Left ventricle myocardium inferior (tissue), 1 donor: ENCODE data around the gene C5orf24. TPM values are rescaled to one million over a fixed set of nuclear protein-coding genes. Genes with fewer than 3 reads are reported as not detected.
"Not testable (repeated sequence)": the region's sequence is repeated elsewhere in the genome, so short reads cannot be mapped to it uniquely, and the experiment has no call there.

Experiments
- DNase-seq: peaks from one replicate; pipeline ENCODE4 v3.0.0-alpha.2; 2020
- H3K27ac ChIP-seq: fragments of 200-600 bp; replicated peaks from 2 replicates; pipeline ENCODE4 v1.8.0; 2021
- H3K27me3 ChIP-seq: fragments of 200-600 bp; 2 replicates; pipeline ENCODE4 v1.8.0; 2021; ENCODE audit warnings: low read depth
- H3K36me3 ChIP-seq: fragments of 200-600 bp; 2 replicates; pipeline ENCODE4 v1.8.0; 2021
- H3K4me1 ChIP-seq: fragments of 200-600 bp; 2 replicates; pipeline ENCODE4 v1.8.0; 2021
- H3K4me3 ChIP-seq: fragments of 200-600 bp; 2 replicates; pipeline ENCODE4 v1.8.0; 2021; ENCODE audit warnings: mild to moderate bottlenecking, moderate library complexity
- H3K9me3 ChIP-seq: fragments of 200-600 bp; replicated peaks from 2 replicates; pipeline ENCODE4 v1.8.0; 2021
- intact Hi-C: fragments of 100-400 bp; cut with micrococcal nuclease; formaldehyde crosslinking; loops from one replicate; pipeline ENCODE4 v1.11.0; 2022
- total RNA-seq: library from RNA; stranded (reverse); fragmentation: NEBNext Ultra II Directional; extraction: Animal tissue kit (Norgen Biotek cat#: 25700); gene quantifications from one replicate; pipeline ENCODE4 v1.2.1, GENCODE V29; 2021
- TF ChIP-seq, protein P1 (sequence below): fragments of 200-600 bp; IDR thresholded peaks from 2 replicates; pipeline ENCODE4 v1.8.0; 2021; ENCODE audit warnings: antibody characterized with exemption, mild to moderate bottlenecking, borderline replicate concordance
- donor health status: DM: no; HTN: yes; CAD: no; lungs with severe emphysema.

The C5orf24 gene
- total RNA-seq, 1 donor from 2014 or later = 24.9 TPM

DNA sequence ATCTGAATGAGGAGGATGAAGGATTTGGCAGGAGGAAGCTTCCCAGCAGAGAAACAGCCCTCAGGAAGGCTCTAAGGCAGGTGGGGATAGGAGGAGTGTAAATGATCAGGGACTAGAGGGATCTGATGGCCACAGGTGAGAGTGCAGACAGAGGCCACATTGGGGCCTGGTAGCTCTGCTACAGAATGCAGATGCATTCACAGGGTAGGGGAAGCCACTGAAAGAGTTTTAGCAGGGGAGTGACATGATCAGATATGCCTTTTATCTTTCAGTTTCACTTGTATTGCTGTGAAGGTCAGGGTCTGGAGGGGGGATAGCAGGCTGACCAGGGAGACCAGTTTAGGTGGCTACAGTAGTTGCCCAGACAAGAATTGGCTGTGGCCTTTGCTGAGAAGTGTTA lies 31.4 kb downstream of the C5orf24 start:
- TF ChIP-seq, protein P1, sequence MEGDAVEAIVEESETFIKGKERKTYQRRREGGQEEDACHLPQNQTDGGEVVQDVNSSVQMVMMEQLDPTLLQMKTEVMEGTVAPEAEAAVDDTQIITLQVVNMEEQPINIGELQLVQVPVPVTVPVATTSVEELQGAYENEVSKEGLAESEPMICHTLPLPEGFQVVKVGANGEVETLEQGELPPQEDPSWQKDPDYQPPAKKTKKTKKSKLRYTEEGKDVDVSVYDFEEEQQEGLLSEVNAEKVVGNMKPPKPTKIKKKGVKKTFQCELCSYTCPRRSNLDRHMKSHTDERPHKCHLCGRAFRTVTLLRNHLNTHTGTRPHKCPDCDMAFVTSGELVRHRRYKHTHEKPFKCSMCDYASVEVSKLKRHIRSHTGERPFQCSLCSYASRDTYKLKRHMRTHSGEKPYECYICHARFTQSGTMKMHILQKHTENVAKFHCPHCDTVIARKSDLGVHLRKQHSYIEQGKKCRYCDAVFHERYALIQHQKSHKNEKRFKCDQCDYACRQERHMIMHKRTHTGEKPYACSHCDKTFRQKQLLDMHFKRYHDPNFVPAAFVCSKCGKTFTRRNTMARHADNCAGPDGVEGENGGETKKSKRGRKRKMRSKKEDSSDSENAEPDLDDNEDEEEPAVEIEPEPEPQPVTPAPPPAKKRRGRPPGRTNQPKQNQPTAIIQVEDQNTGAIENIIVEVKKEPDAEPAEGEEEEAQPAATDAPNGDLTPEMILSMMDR = no peak
- Histone ChIP-seq H3K27me3 (no peaks in the 10 kb centered on the region), H3K27ac (peak overlapping the region; percentile 99), H3K9me3 (no peaks in the 10 kb centered on the region), H3K4me1 (peaks cover 64% of the 10 kb centered on the region), H3K36me3 (no peaks in the 10 kb centered on the region), H3K4me3 (no peak overlapping the region)
- DNase-seq = no peak
- intact Hi-C loops = no loop called here

DNA sequence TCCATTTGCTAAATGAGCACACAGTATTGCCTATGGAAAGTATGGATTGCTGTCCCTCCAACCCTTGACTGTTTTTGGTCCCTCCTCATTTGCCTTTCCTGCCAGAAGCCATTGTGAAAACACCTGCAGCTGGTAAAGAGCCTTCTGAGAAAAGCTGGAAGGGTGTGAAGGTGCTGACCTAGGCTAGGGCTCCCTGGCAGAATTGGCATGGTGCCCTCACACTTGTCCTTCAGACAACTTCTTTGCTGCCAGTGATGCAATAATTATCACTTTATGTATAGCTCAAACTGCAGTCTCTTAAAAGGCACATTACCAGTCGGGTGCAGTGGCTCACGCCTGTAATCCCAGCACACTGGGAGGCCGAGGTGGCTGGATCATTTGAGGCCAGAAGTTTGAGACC lies 32.6 kb downstream of the C5orf24 start:
- intact Hi-C loops = no loop called here
- peaks cover 64% of the 10 kb centered on the region for H3K4me1 ChIP-seq

DNA sequence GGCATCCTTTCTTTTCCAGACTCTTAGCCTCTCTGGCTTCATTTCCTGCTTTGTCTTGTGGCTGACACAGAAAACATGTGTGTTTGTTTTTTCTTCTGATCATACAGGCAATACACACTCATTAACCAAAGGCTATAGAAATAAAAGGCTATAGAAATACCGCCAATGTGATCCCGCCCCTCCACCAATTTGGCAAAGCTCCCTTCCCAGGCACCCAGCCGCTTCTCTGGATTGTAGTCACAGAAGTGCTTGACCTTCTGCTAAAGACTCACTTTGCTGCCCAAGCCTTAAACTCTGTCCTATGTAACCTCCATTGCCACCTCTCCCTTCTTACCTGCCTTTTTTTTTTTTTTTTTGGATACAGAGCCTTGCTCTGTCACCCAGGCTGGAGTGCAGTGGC lies 33.7 kb downstream of the C5orf24 start:
- H3K4me1 ChIP-seq = peaks cover 54% of the 10 kb centered on the region
- no peak overlapping the region for H3K4me3 ChIP-seq
- no peaks in the 10 kb centered on the region for H3K36me3 ChIP-seq
- intact Hi-C loops = no loop called here
- no peak for DNase-seq
- H3K27me3 ChIP-seq = no peaks in the 10 kb centered on the region
- peak overlapping the region; percentile 40 for H3K27ac ChIP-seq
- no peaks in the 10 kb centered on the region for H3K9me3 ChIP-seq
- TF ChIP-seq, protein P1 = no peak

More for the DNA sequence above, 32.6 kb downstream of the C5orf24 start:
- Histone ChIP-seq H3K4me3 (no peak overlapping the region), H3K27me3 (no peaks in the 10 kb centered on the region), H3K36me3 (no peaks in the 10 kb centered on the region), H3K27ac (peak overlapping the region; percentile 40), H3K9me3 (no peaks in the 10 kb centered on the region)
- no peak for DNase-seq
- TF ChIP-seq, protein P1 = no peak

DNA sequence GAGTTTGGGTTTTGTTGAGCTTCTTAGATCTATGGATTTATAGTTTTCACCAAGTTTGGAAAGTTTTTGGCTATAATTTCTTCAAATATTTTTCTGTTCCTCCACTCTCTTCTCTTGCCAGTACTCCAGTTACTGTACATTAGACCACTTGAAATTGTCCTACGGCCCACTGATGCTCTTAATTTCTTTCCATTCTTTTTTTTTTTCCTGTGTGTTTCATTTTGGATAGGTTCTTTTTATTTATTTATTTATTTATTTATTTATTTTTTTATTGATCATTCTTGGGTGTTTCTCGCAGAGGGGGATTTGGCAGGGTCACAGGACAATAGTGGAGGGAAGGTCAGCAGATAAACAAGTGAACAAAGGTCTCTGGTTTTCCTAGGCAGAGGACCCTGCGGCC lies 35.2 kb downstream of the C5orf24 start:
- DNase-seq, intact Hi-C loops, H3K36me3 ChIP-seq: not testable (repeated sequence)

DNA sequence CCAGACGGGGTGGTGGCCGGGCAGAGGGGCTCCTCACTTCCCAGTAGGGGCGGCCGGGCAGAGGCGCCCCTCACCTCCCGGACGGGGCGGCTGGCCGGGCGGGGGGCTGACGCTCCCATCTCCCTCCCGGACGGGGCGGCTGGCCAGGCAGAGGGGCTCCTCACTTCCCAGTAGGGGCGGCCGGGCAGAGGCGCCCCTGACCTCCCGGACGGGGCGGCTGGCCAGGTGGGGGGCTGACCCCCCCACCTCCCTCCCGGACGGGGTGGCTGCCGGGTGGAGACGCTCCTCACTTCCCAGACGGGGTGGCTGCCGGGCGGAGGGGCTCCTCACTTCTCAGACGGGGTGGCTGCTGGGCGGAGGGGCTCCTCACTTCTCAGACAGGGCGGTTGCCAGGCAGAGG lies 35.9 kb downstream of the C5orf24 start:
- H3K4me3 ChIP-seq, H3K36me3 ChIP-seq, intact Hi-C loops, DNase-seq, H3K27me3 ChIP-seq, H3K27ac ChIP-seq, H3K9me3 ChIP-seq: not testable (repeated sequence)
- peaks cover 37% of the 10 kb centered on the region for H3K4me1 ChIP-seq

More for the DNA sequence above, 35.2 kb downstream of the C5orf24 start:
- peaks cover 39% of the 10 kb centered on the region for H3K4me1 ChIP-seq
- H3K27me3 ChIP-seq, H3K9me3 ChIP-seq, H3K4me3 ChIP-seq, H3K27ac ChIP-seq: not testable (repeated sequence)

DNA sequence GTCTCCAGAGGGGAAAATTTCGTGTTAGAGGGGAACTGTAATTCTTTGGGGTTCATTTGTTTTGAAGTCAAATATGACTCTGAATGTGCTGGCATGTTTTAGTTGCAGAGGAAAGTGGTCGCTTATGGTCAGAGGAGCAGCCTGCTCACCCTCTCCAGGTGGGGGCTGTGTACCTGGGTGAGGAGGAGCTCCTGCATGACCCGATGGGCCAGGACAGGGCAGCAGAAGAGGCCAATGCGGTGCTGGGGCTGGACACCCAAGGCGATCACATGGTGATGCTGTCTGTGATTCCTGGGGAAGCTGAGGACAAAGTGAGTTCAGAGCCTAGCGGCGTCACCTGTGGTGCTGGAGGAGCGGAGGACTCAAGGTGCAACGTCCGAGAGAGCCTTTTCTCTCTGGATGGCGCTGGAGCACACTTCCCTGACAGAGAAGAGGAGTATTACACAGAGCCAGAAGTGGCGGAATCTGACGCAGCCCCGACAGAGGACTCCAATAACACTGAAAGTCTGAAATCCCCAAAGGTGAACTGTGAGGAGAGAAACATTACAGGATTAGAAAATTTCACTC lies 41.9 kb downstream of the C5orf24 start:
- TF ChIP-seq, protein P1 = no peak
- no peaks in the 10 kb centered on the region for H3K9me3 ChIP-seq
- DNase-seq = no peak
- H3K27ac ChIP-seq = no peak overlapping the region
- H3K4me1 ChIP-seq = peaks cover 6% of the 10 kb centered on the region
- no peak overlapping the region for H3K4me3 ChIP-seq
- peaks cover 40% of the 10 kb centered on the region for H3K36me3 ChIP-seq
- no peaks in the 10 kb centered on the region for H3K27me3 ChIP-seq
- intact Hi-C loops = no loop called here
